Trophoblast cell (in vitro differentiated cells and primary cell): ENCODE results near the gene MGP.

Experiments
- DNase-seq, 2 donors: peaks; one replicate each; pipeline ENCODE4 v3.0.0-alpha.2; 2016
- H2AFZ ChIP-seq: 2 replicates; pipeline ENCODE4 v1.6.1; 2013; ENCODE audit warnings: low read length, moderate library complexity, mild to moderate bottlenecking; ENCODE audit not compliant: insufficient read depth, poor library complexity
- H2AK5ac ChIP-seq: 2 replicates; pipeline ENCODE4 v1.6.1; 2013; ENCODE audit warnings: mild to moderate bottlenecking, low read length
- H2BK120ac ChIP-seq: 2 replicates; pipeline ENCODE4 v1.6.1; 2013; ENCODE audit warnings: low read length, mild to moderate bottlenecking, moderate library complexity; ENCODE audit not compliant: insufficient read depth, poor library complexity
- H2BK12ac ChIP-seq: 2 replicates; pipeline ENCODE4 v1.6.1; 2013; ENCODE audit warnings: mild to moderate bottlenecking, low read length, moderate library complexity
- H2BK5ac ChIP-seq: 2 replicates; pipeline ENCODE4 v1.6.1; 2013; ENCODE audit warnings: low read length, low read depth, moderate library complexity, mild to moderate bottlenecking; ENCODE audit not compliant: poor library complexity
- H3K14ac ChIP-seq: 2 replicates; pipeline ENCODE4 v1.6.1; 2013; ENCODE audit warnings: mild to moderate bottlenecking, low read length
- H3K18ac ChIP-seq: 2 replicates; pipeline ENCODE4 v1.6.1; 2013; ENCODE audit warnings: mild to moderate bottlenecking, low read length
- H3K23ac ChIP-seq: 2 replicates; pipeline ENCODE4 v1.6.1; 2013; ENCODE audit warnings: low read length
- H3K27ac ChIP-seq: 2 replicates; pipeline ENCODE4 v1.5.1; 2013; ENCODE audit warnings: low read depth, mild to moderate bottlenecking, inconsistent platforms, low read length, moderate library complexity
- H3K27me3 ChIP-seq: 2 replicates; pipeline ENCODE4 v1.6.1; 2013; ENCODE audit warnings: inconsistent platforms, mild to moderate bottlenecking, low read length, moderate library complexity; ENCODE audit not compliant: insufficient read depth
- H3K36me3 ChIP-seq, 2 experiments: 1 replicate in 1 of 2; 2 replicates in 1 of 2; pipeline ENCODE4 v1.6.1; 2013; ENCODE audit warnings: low read length in 2 of 2, mild to moderate bottlenecking in 2 of 2, moderate library complexity in 1 of 2; ENCODE audit not compliant: insufficient read depth in 2 of 2, control insufficient read depth in 1 of 2
- H3K4ac ChIP-seq: 2 replicates; pipeline ENCODE4 v1.6.1; 2013; ENCODE audit warnings: low read depth, mild to moderate bottlenecking, low read length, moderate library complexity
- H3K4me1 ChIP-seq, 2 experiments: 1 replicate in 1 of 2; 2 replicates in 1 of 2; pipeline ENCODE4 v1.6.1; 2013; ENCODE audit warnings: low read length in 2 of 2, mild to moderate bottlenecking in 2 of 2, moderate library complexity in 1 of 2; ENCODE audit not compliant: insufficient read depth in 2 of 2, control insufficient read depth in 1 of 2
- H3K4me2 ChIP-seq: 2 replicates; pipeline ENCODE4 v1.6.1; 2013; ENCODE audit warnings: inconsistent platforms, mild to moderate bottlenecking, low read length, moderate library complexity
- H3K4me3 ChIP-seq: 2 replicates; pipeline ENCODE4 v1.5.1; 2013; ENCODE audit warnings: mild to moderate bottlenecking, low read depth, low read length, inconsistent platforms
- H3K79me1 ChIP-seq: one replicate; pipeline ENCODE4 v1.6.1; 2013; ENCODE audit warnings: low read length
- H3K79me2 ChIP-seq: 2 replicates; pipeline ENCODE4 v1.6.1; 2013; ENCODE audit warnings: low read length, mild to moderate bottlenecking; ENCODE audit not compliant: control insufficient read depth, insufficient read depth, poor library complexity
- H3K9ac ChIP-seq: 2 replicates; pipeline ENCODE4 v1.6.1; 2013; ENCODE audit warnings: mild to moderate bottlenecking, low read length
- H3K9me3 ChIP-seq: 2 replicates; pipeline ENCODE4 v1.6.1; 2013; ENCODE audit warnings: low read depth, mild to moderate bottlenecking, control low read depth, inconsistent platforms, low read length; ENCODE audit not compliant: insufficient read depth
- H4K12ac ChIP-seq: 2 replicates; pipeline ENCODE4 v1.6.1; 2013; ENCODE audit warnings: low read depth, mild to moderate bottlenecking, low read length, moderate library complexity
- H4K8ac ChIP-seq: 2 replicates; pipeline ENCODE4 v1.6.1; 2013; ENCODE audit warnings: low read depth, mild to moderate bottlenecking, low read length, moderate library complexity
- H4K91ac ChIP-seq: one replicate; pipeline ENCODE4 v1.6.1; 2013; ENCODE audit warnings: low read depth, mild to moderate bottlenecking, low read length, moderate library complexity
- WGBS: extraction: QIAGEN DNeasy Blood & Tissue Kit; methylation state at CpG from one replicate; pipeline ENCODE4 v1.1.7; 2013; ENCODE audit warnings: missing lambda C conversion rate; ENCODE audit not compliant: insufficient read length, insufficient coverage; ENCODE audit errors: extremely low coverage; 5-methylcytosine and 5-hydroxymethylcytosine counted together

Gene MGP

DNA sequence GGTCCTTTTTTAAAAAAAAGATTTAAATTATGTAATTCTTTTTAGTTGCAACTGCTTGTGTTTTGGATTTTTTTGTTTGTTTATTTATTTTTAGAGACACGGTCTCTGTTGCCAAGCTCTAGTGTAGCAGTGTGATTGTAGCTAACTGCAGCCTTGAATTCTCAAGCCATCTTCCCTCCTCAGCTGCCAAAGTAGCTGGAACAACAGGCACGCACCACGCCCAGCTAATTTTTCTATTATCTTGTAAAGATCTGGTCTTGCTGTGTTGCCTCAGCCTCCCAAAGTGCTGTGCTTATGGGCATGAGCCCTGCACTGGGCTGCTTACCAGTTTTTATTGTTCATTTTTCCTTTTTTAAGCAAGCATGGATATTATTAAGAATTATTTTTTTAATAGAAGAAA is 31.7 kb downstream of the MGP start:
- no peak overlapping the region for H3K4me2 ChIP-seq
- no peak overlapping the region for H2AK5ac ChIP-seq
- no peaks in the 10 kb centered on the region for H3K79me2 ChIP-seq
- peak overlapping the region; percentile 19 for H4K8ac ChIP-seq
- WGBS: no CpG with 5 or more reads among the region's 3 CpGs
- H3K14ac ChIP-seq: no peak overlapping the region
- no peak overlapping the region for H2BK120ac ChIP-seq
- H3K27ac ChIP-seq: no peak overlapping the region
- no peak overlapping the region for H3K23ac ChIP-seq
- peaks cover 25% of the 10 kb centered on the region for H3K79me1 ChIP-seq
- H3K4me1 ChIP-seq: peaks cover 2 to 18% of the 10 kb centered on the region in 2 experiments
- H3K36me3 ChIP-seq: no peaks in the 10 kb centered on the region
- no peak overlapping the region for H3K4me3 ChIP-seq
- no peak overlapping the region for H2BK12ac ChIP-seq
- no peak overlapping the region for H3K18ac ChIP-seq
- H3K9me3 ChIP-seq: no peaks in the 10 kb centered on the region
- no peak overlapping the region for H3K4ac ChIP-seq
- H2BK5ac ChIP-seq: no peak overlapping the region
- peak overlapping the region; percentile 14 for H4K91ac ChIP-seq
- H3K9ac ChIP-seq: no peak overlapping the region
- H4K12ac ChIP-seq: no peak overlapping the region
- no peak overlapping the region for H2AFZ ChIP-seq
- H3K27me3 ChIP-seq: no peaks in the 10 kb centered on the region
- peak; percentile 38 to 81 for DNase-seq

DNA sequence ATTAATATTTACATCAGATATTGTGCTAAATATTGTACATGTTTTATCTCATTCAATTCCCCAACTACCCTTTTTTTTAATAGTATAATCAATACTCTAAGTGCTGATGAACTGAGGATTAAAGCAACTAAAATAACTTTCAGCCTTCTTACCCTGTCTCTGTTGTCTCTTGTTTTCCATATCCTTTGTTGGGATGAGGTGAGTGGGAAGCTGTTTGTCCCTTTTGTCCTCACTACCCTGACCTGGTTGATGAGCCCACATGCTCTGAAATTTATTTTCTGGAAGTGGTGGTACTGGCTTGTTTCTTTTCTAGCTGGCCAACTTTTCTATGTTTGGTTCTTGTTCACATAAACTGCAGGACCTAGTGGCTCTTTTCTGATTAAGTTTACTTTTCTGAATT is 32.8 kb downstream of the MGP start:
- peaks cover 2% of the 10 kb centered on the region for H3K79me2 ChIP-seq
- no peak overlapping the region for H3K4ac ChIP-seq
- H3K4me3 ChIP-seq: no peak overlapping the region
- no peak overlapping the region for H2AFZ ChIP-seq
- peaks cover 33% of the 10 kb centered on the region for H3K79me1 ChIP-seq
- H3K9me3 ChIP-seq: no peaks in the 10 kb centered on the region
- H2AK5ac ChIP-seq: no peak overlapping the region
- no peak overlapping the region for H3K14ac ChIP-seq
- H3K27me3 ChIP-seq: no peaks in the 10 kb centered on the region
- H3K4me2 ChIP-seq: no peak overlapping the region
- no peak overlapping the region for H4K12ac ChIP-seq
- H2BK12ac ChIP-seq: peak overlapping the region; percentile 99
- peaks cover 4 to 21% of the 10 kb centered on the region in 2 experiments for H3K4me1 ChIP-seq
- H4K91ac ChIP-seq: peak overlapping the region; percentile 98
- no peak overlapping the region for H3K23ac ChIP-seq
- peak overlapping the region; percentile 81 for H2BK120ac ChIP-seq
- DNase-seq: no peak
- no peak overlapping the region for H4K8ac ChIP-seq
- peak overlapping the region; percentile 89 for H2BK5ac ChIP-seq
- H3K36me3 ChIP-seq: no peaks in the 10 kb centered on the region
- no peak overlapping the region for H3K9ac ChIP-seq
- H3K18ac ChIP-seq: no peak overlapping the region
- peak overlapping the region; percentile 57 for H3K27ac ChIP-seq

GRCh38 chr12:14850929-14851663 is 34.6 kb downstream of the MGP start:
- WGBS: no CpG with 5 or more reads among the region's 1 CpG
- H2AK5ac ChIP-seq: no peak overlapping the region
- H3K27ac ChIP-seq: peak overlapping the region; percentile 92
- no peaks in the 10 kb centered on the region for H3K9me3 ChIP-seq
- H4K8ac ChIP-seq: peak overlapping the region; percentile 5
- H2BK5ac ChIP-seq: peak overlapping the region; percentile 87
- H3K18ac ChIP-seq: no peak overlapping the region
- peak overlapping the region; percentile 77 for H2BK120ac ChIP-seq
- H3K4me1 ChIP-seq: peaks cover 4 to 21% of the 10 kb centered on the region in 2 experiments
- no peak overlapping the region for H4K12ac ChIP-seq
- H2AFZ ChIP-seq: no peak overlapping the region
- no peaks in the 10 kb centered on the region for H3K27me3 ChIP-seq
- DNase-seq: no peak
- no peak overlapping the region for H3K4ac ChIP-seq
- peaks cover 2% of the 10 kb centered on the region for H3K79me2 ChIP-seq
- no peak overlapping the region for H3K4me3 ChIP-seq
- H3K23ac ChIP-seq: no peak overlapping the region
- peak overlapping the region; percentile 2 for H2BK12ac ChIP-seq
- peaks cover 37% of the 10 kb centered on the region for H3K79me1 ChIP-seq
- peak overlapping the region; percentile 3 for H3K14ac ChIP-seq
- H3K4me2 ChIP-seq: peak overlapping the region; percentile 17
- peak overlapping the region; percentile 58 for H4K91ac ChIP-seq
- H3K36me3 ChIP-seq: no peaks in the 10 kb centered on the region
- no peak overlapping the region for H3K9ac ChIP-seq

DNA sequence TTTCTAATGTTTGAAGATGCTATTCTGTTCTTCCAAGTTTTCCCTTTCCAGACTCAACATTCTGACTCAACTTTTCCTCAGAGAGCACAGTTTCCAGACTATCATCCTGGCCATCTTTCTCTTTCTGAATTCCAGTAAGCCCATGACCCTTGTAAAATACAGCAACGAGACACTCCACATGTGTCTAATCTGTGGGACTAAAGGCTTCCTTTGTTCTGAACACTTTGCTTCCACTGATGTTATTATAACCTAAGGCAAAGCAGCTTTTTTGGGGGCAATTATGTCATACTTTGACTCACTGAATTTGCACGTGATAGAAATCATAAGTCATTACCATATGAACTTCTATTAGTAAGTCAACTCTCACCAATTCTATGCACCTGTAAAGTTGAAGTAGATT is 36.0 kb downstream of the MGP start:
- Histone ChIP-seq H3K18ac (no peak overlapping the region), H4K8ac (no peak overlapping the region), H3K4me1 (peaks cover 4 to 21% of the 10 kb centered on the region in 2 experiments), H3K9ac (no peak overlapping the region), H2AFZ (no peak overlapping the region), H2BK12ac (no peak overlapping the region), H3K23ac (no peak overlapping the region), H3K79me1 (peaks cover 35% of the 10 kb centered on the region), H2AK5ac (no peak overlapping the region), H3K4ac (no peak overlapping the region), H3K36me3 (no peaks in the 10 kb centered on the region), H3K4me3 (no peak overlapping the region), H2BK5ac (no peak overlapping the region), H4K91ac (no peak overlapping the region), H3K27ac (peak overlapping the region; percentile 84), H3K9me3 (no peaks in the 10 kb centered on the region), H3K27me3 (no peaks in the 10 kb centered on the region), H3K14ac (no peak overlapping the region), H4K12ac (no peak overlapping the region), H2BK120ac (no peak overlapping the region), H3K4me2 (no peak overlapping the region), H3K79me2 (peaks cover 2% of the 10 kb centered on the region)
- DNase-seq: no peak
- no CpG with 5 or more reads among the region's 2 CpGs for WGBS
